Bone marrow (tissue), 2 donors: ENCODE results near the gene CLK2.

Experiments used
- DNase-seq, 2 donors: peaks; one replicate each; lab custom pipeline; 2025; lab: John Stamatoyannopoulos, UW

The CLK2 gene

GRCh38 chr1:155273343-155274245, at the start of gene CLK2:
Gene CLK2, minus strand, starts transcription at chr1:155273504. Its CDS starts 2,527 bp downstream, at chr1:155270977.
- peak; percentile 84 to 86 for DNase-seq

GRCh38 chr1:155322571-155322952, 49.3 kb upstream of the CLK2 start:
- no peak for DNase-seq

- no peak for DNase-seq
These were observed 48.6 kb upstream of the CLK2 start for GRCh38 chr1:155321639-155322503.

GRCh38 chr1:155320661-155321617, 47.6 kb upstream of the CLK2 start, which contains the start of gene RUSC1:
Gene RUSC1, plus strand, starts transcription at chr1:155320894. Its CDS starts 880 bp downstream, at chr1:155321774.
- peak; percentile 23 to 25 for DNase-seq

GRCh38 chr1:155320252-155320651, 46.9 kb upstream of the CLK2 start:
- DNase-seq: no peak

- DNase-seq: no peak
These were observed 46.2 kb upstream of the CLK2 start for GRCh38 chr1:155319536-155319935.

- DNase-seq: no peak
These were observed 44.8 kb upstream of the CLK2 start for GRCh38 chr1:155318082-155318481.

GRCh38 chr1:155316922-155317321, 43.6 kb upstream of the CLK2 start:
- DNase-seq: no peak

- DNase-seq: no peak
These were observed 40.0 kb upstream of the CLK2 start for GRCh38 chr1:155313261-155313660.

- no peak for DNase-seq
These were observed 36.2 kb upstream of the CLK2 start for GRCh38 chr1:155309423-155310021.

- DNase-seq: peak; percentile 80 to 99
These were observed 35.5 kb upstream of the CLK2 start, which contains the start of gene FDPS for GRCh38 chr1:155308493-155309422. Gene FDPS, plus strand, starts transcription at chr1:155308866. Its CDS starts 924 bp downstream, at chr1:155309790.

- DNase-seq: no peak
These were observed 34.0 kb upstream of the CLK2 start for GRCh38 chr1:155307247-155307740.

- DNase-seq: no peak
These were observed 32.6 kb upstream of the CLK2 start for GRCh38 chr1:155305881-155306391.

GRCh38 chr1:155304558-155305063, 31.3 kb upstream of the CLK2 start:
- no peak for DNase-seq

GRCh38 chr1:155301342-155301841, 28.1 kb upstream of the CLK2 start, which contains the start of gene PKLR:
Gene PKLR, minus strand, starts transcription at chr1:155301438. Its CDS starts 43 bp downstream, at chr1:155301395.
- no peak for DNase-seq

GRCh38 chr1:155300553-155301329, 27.4 kb upstream of the CLK2 start:
- no peak for DNase-seq

- DNase-seq: no peak
These were observed 26.7 kb upstream of the CLK2 start for GRCh38 chr1:155300024-155300423.

GRCh38 chr1:155297384-155297783, 24.1 kb upstream of the CLK2 start:
- DNase-seq: no peak
